Measurements from ENCODE around the gene NCL. TPM values are rescaled to one million over a fixed set of nuclear protein-coding genes. Genes with fewer than 3 reads are reported as not detected.

Gene NCL
- total and polyA plus RNA-seq, 3 experiments from 2014 or later: 568 to 1,772 (median 1,673) TPM

GRCh38 chr2:231490801-231491200 is 26.5 kb upstream of the NCL start:
- ChIA-PET CTCF (interaction anchor here (1.8 kb wide), 1 partner anchor 9 kb away, joined by 9 read pairs; no protein-coding TSS in a partner anchor), POLR2A (no interaction called here)
- Histone ChIP-seq H3K27ac (ENCODE audit: low read depth, low read length) (no peak overlapping the region), H3K4me1 (ENCODE audit: insufficient read depth, low read length) (no peaks in the 10 kb centered on the region), H3K36me3 (ENCODE audit: insufficient read depth, low read length) (no peaks in the 10 kb centered on the region), H3K4me3 (ENCODE audit: low read length) (no peak overlapping the region), H3K27me3 (ENCODE audit: insufficient read depth, low read length, poor library complexity, severe bottlenecking) (no peaks in the 10 kb centered on the region), H3K9me3 (ENCODE audit: low read length) (no peaks in the 10 kb centered on the region)
- Mint-ChIP-seq H3K4me3 (no peak overlapping the region), H3K9me3 (no peaks in the 10 kb centered on the region), H3K27ac (peak overlapping the region in 1 of 8 donors; percentile 72), H3K36me3 (no peaks in the 10 kb centered on the region), H3K27me3 (peaks cover 0 to 2% of the 10 kb centered on the region in 2 donors), H3K4me1 (peaks cover 0 to 4% (median 0%) of the 10 kb centered on the region in 3 donors)
- no peak for DNase-seq

GRCh38 chr2:231489990-231490389 is 25.7 kb upstream of the NCL start:
- Mint-ChIP-seq H3K27ac (no peak overlapping the region), H3K36me3 (no peaks in the 10 kb centered on the region), H3K27me3 (peaks cover 0 to 2% of the 10 kb centered on the region in 2 donors), H3K4me1 (peaks cover 0 to 4% (median 0%) of the 10 kb centered on the region in 3 donors), H3K9me3 (no peaks in the 10 kb centered on the region), H3K4me3 (no peak overlapping the region)
- Histone ChIP-seq H3K4me1 (ENCODE audit: insufficient read depth, low read length) (no peaks in the 10 kb centered on the region), H3K27ac (ENCODE audit: low read depth, low read length) (no peak overlapping the region), H3K9me3 (ENCODE audit: low read length) (no peaks in the 10 kb centered on the region), H3K4me3 (ENCODE audit: low read length) (no peak overlapping the region), H3K27me3 (ENCODE audit: insufficient read depth, low read length, poor library complexity, severe bottlenecking) (no peaks in the 10 kb centered on the region), H3K36me3 (ENCODE audit: insufficient read depth, low read length) (no peaks in the 10 kb centered on the region)
- ChIA-PET POLR2A (no interaction called here), CTCF (interaction anchor here (1.1 to 1.8 kb wide), 2 partner anchors 8 to 83 kb away, joined by 3 to 9 read pairs; no protein-coding TSS in a partner anchor)
- DNase-seq: no peak

DNA sequence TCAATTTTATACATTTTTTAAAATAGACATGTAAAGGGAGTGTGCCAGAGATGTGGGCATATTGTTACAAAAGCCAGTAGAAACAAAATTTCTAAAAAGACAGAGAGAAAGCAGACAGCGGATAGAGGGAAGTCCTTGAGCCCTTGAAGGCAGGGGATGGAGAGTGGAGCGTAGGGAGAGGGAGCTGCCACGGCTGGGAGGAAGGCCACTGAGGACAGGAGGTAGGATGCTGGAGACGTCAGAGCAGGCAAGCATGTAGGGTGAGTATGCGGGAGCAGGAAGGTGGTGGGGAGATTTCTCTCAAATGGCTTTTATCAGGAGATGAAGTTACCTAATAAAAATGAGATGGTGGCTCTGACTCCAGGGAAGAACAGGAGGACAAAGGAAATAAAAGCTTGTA is 24.0 kb upstream of the NCL start:
- Mint-ChIP-seq H3K4me3 (no peak overlapping the region), H3K27me3 (peaks cover 0 to 2% of the 10 kb centered on the region in 2 donors), H3K4me1 (peaks cover 3 to 8% (median 4%) of the 10 kb centered on the region in 3 donors), H3K27ac (peak overlapping the region in 2 of 8 donors; percentile 40 to 48), H3K36me3 (no peaks in the 10 kb centered on the region), H3K9me3 (no peaks in the 10 kb centered on the region)
- POLR2A ChIA-PET: no interaction called here
- H3K27ac ChIP-seq (ENCODE audit: low read depth, low read length): no peak overlapping the region
- no peaks in the 10 kb centered on the region for H3K9me3 ChIP-seq (ENCODE audit: low read length)
- CTCF ChIA-PET: interaction anchor here (2.2 kb wide), 1 partner anchor 10 kb away, joined by 4 read pairs; no protein-coding TSS in a partner anchor
- no peaks in the 10 kb centered on the region for H3K36me3 ChIP-seq (ENCODE audit: insufficient read depth, low read length)
- DNase-seq: no peak
- no peaks in the 10 kb centered on the region for H3K27me3 ChIP-seq (ENCODE audit: insufficient read depth, low read length, poor library complexity, severe bottlenecking)
- no peaks in the 10 kb centered on the region for H3K4me1 ChIP-seq (ENCODE audit: insufficient read depth, low read length)
- H3K4me3 ChIP-seq (ENCODE audit: low read length): no peak overlapping the region

- no peaks in the 10 kb centered on the region for H3K9me3 Mint-ChIP-seq
- H3K27me3 Mint-ChIP-seq: peaks cover 0 to 2% of the 10 kb centered on the region in 2 donors
- ChIA-PET CTCF (interaction anchor here (0.8 to 2.2 kb wide), 3 partner anchors 9 to 71 kb away, joined by 4 to 6 read pairs (median 4); no protein-coding TSS in a partner anchor), POLR2A (interaction anchor here (0.6 kb wide), 1 partner anchor 72 kb away, joined by 4 read pairs; no protein-coding TSS in a partner anchor)
- no peaks in the 10 kb centered on the region for H3K36me3 Mint-ChIP-seq
- peaks cover 4 to 18% (median 7%) of the 10 kb centered on the region in 3 donors for H3K4me1 Mint-ChIP-seq
- H3K4me3 ChIP-seq (ENCODE audit: low read length): no peak overlapping the region
- peak overlapping the region in 4 of 8 donors; percentile 24 to 79 (median 72) for H3K27ac Mint-ChIP-seq
- peaks cover 4% of the 10 kb centered on the region for H3K4me1 ChIP-seq (ENCODE audit: insufficient read depth, low read length)
- no peak for DNase-seq
- no peaks in the 10 kb centered on the region for H3K9me3 ChIP-seq (ENCODE audit: low read length)
- no peak overlapping the region for H3K4me3 Mint-ChIP-seq
- H3K36me3 ChIP-seq (ENCODE audit: insufficient read depth, low read length): no peaks in the 10 kb centered on the region
- H3K27ac ChIP-seq (ENCODE audit: low read depth, low read length): no peak overlapping the region
- H3K27me3 ChIP-seq (ENCODE audit: insufficient read depth, low read length, poor library complexity, severe bottlenecking): no peaks in the 10 kb centered on the region
These were observed 22.7 kb upstream of the NCL start for GRCh38 chr2:231486851-231487596.

DNA sequence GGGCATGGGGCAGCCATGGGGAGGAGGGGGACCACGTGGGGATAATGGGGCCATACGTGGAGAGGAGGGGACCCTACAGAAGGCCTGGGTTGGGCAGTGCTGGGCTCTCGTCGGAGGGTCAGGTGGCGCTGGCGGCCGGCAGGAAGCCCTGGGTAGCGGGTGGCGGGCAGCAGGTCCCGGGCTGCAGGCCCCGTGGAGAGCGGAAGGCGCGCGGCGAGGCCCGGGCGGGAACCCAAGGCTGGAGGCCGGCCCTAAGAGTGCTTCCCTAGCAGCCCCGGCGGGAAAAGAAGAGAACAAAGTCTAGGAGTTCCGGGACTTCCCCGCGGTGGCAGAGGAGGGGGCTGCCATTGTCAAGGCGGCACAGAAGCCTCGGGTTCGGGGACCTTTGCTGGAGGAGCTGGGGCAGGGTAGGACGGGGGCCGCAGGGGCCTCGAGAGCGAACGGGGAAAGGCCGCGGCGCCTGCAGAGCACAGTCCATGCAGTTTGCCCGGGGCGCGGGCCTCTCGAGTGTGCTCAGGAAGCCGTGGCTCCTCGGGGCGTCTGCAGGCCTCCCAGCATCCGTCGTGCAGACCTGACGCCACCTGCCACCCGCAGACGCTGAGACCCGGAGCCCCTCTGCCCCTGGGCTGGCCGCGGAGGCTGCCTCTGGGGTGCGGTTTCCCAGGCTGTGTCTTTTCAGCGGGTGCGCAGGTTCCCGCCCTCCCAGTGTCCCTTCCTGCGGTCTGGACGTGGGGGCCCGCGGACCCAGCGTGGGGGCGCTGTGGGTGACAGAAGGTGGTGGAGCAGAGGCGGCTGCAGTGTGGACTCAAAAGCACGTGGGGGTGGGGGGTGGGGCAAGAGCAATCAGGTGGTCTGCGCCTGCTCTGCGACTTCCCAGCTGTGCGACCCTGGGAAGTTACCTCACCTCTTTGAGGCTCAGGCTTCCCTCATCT is 19.4 kb upstream of the NCL start:
- peak; percentile 5 to 62 (median 53) for DNase-seq
- Histone ChIP-seq H3K36me3 (ENCODE audit: insufficient read depth, low read length) (no peaks in the 10 kb centered on the region), H3K4me3 (ENCODE audit: low read length) (peak overlapping the region; percentile 64), H3K27me3 (ENCODE audit: insufficient read depth, low read length, poor library complexity, severe bottlenecking) (no peaks in the 10 kb centered on the region), H3K27ac (ENCODE audit: low read depth, low read length) (peak overlapping the region; percentile 67), H3K4me1 (ENCODE audit: insufficient read depth, low read length) (peaks cover 4% of the 10 kb centered on the region), H3K9me3 (ENCODE audit: low read length) (no peaks in the 10 kb centered on the region)
- Mint-ChIP-seq H3K36me3 (no peaks in the 10 kb centered on the region), H3K4me1 (peaks cover 4 to 18% (median 8%) of the 10 kb centered on the region in 3 donors), H3K27me3 (peaks cover 0 to 2% of the 10 kb centered on the region in 2 donors), H3K27ac (peak overlapping the region; percentile 70 to 95 (median 90)), H3K4me3 (peak overlapping the region; percentile 73 to 88 (median 77)), H3K9me3 (no peaks in the 10 kb centered on the region)
- CTCF ChIA-PET: interaction anchor here (0.7 to 4.8 kb wide), 31 partner anchors 9 to 380 kb away, joined by 3 to 70 read pairs (median 5); partner anchors contain the start of genes NCL and NMUR1
- POLR2A ChIA-PET: interaction anchor here (0.6 to 5.6 kb wide), 4 partner anchors 18 to 69 kb away, joined by 3 to 50 read pairs (median 4); partner anchors contain the start of gene NCL

- ChIA-PET CTCF (interaction anchor here (0.6 to 4.8 kb wide), 33 partner anchors 7 to 379 kb away, joined by 3 to 70 read pairs (median 5); partner anchors contain the start of genes NCL and NMUR1), POLR2A (interaction anchor here (0.6 to 5.6 kb wide), 5 partner anchors 18 to 226 kb away, joined by 3 to 50 read pairs (median 4); partner anchors contain the start of genes NCL and PTMA)
- Mint-ChIP-seq H3K27me3 (peaks cover 0 to 2% of the 10 kb centered on the region in 2 donors), H3K36me3 (no peaks in the 10 kb centered on the region), H3K9me3 (no peaks in the 10 kb centered on the region), H3K27ac (peak overlapping the region; percentile 81 to 95 (median 90)), H3K4me1 (peaks cover 4 to 18% (median 8%) of the 10 kb centered on the region in 3 donors), H3K4me3 (peak overlapping the region; percentile 69 to 88 (median 78))
- Histone ChIP-seq H3K4me3 (ENCODE audit: low read length) (peak overlapping the region; percentile 64), H3K36me3 (ENCODE audit: insufficient read depth, low read length) (no peaks in the 10 kb centered on the region), H3K9me3 (ENCODE audit: low read length) (no peaks in the 10 kb centered on the region), H3K27me3 (ENCODE audit: insufficient read depth, low read length, poor library complexity, severe bottlenecking) (no peaks in the 10 kb centered on the region), H3K4me1 (ENCODE audit: insufficient read depth, low read length) (peaks cover 4% of the 10 kb centered on the region), H3K27ac (ENCODE audit: low read depth, low read length) (peak overlapping the region; percentile 67)
- DNase-seq: peak; percentile 59 to 81 (median 64)
These were observed 18.6 kb upstream of the NCL start for GRCh38 chr2:231482806-231483391.

DNA sequence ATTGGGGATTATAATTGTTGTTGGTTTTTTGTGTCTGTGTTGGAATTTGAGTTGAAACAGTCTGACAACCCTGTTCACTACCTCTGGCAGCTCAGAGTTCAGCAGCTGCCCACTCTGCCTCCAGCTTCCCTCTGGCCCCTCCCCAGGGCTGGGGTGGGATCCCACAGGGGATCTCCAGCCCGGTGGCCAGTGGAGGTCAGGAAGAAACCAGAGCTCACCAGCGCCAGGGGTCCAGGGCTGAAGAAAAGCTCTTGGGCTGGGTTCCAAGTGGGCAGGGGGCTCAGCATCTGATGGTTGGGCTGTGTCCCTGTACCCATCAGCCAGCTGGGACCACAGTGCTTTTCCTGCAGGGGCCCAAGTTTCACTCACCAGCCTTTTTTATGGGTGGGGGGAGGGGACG is 16.5 kb upstream of the NCL start:
- Histone ChIP-seq H3K9me3 (ENCODE audit: low read length) (no peaks in the 10 kb centered on the region), H3K36me3 (ENCODE audit: insufficient read depth, low read length) (no peaks in the 10 kb centered on the region), H3K4me1 (ENCODE audit: insufficient read depth, low read length) (peaks cover 4% of the 10 kb centered on the region), H3K4me3 (ENCODE audit: low read length) (no peak overlapping the region), H3K27ac (ENCODE audit: low read depth, low read length) (no peak overlapping the region), H3K27me3 (ENCODE audit: insufficient read depth, low read length, poor library complexity, severe bottlenecking) (no peaks in the 10 kb centered on the region)
- ChIA-PET CTCF (interaction anchor here (0.5 to 4.8 kb wide), 16 partner anchors 9 to 239 kb away, joined by 3 to 70 read pairs (median 4); partner anchors contain the start of genes NCL and NMUR1), POLR2A (interaction anchor here (5.6 kb wide), 1 partner anchor 16 kb away, joined by 50 read pairs; the partner anchor contains the start of gene NCL)
- Mint-ChIP-seq H3K4me1 (peaks cover 9 to 18% (median 11%) of the 10 kb centered on the region in 3 donors), H3K27ac (no peak overlapping the region), H3K4me3 (peak overlapping the region in 1 of 7 donors; percentile 62), H3K27me3 (no peaks in the 10 kb centered on the region), H3K9me3 (no peaks in the 10 kb centered on the region), H3K36me3 (no peaks in the 10 kb centered on the region)
- DNase-seq: no peak
